Bronchial epithelial cell (primary cell): ENCODE measurements around the gene SPAG8. TPM values are rescaled to one million over a fixed set of nuclear protein-coding genes. Genes with fewer than 3 reads are reported as not detected.

Source experiments
- DNase-seq: peaks from one replicate; pipeline ENCODE4 v3.0.0-alpha.2; 2010; ENCODE audit warnings: low read depth
- FAIRE-seq: peaks from 2 replicates; lab custom pipeline; 2011; peaks lifted over from hg19 to GRCh38; lab: Jason Lieb, UNC
- H3K27me3 ChIP-seq: 2 replicates; pipeline ENCODE4 v1.5.1; 2011; ENCODE audit warnings: low read length; ENCODE audit not compliant: control insufficient read depth, insufficient read depth
- H3K36me3 ChIP-seq: 2 replicates; pipeline ENCODE4 v1.5.1; 2011; ENCODE audit warnings: low read length; ENCODE audit not compliant: control insufficient read depth, insufficient read depth
- H3K4me3 ChIP-seq: 2 replicates; pipeline ENCODE4 v1.5.1; 2011; ENCODE audit warnings: mild to moderate bottlenecking, low read depth, low read length, control low read depth
- CTCF ChIP-seq: IDR thresholded peaks from 2 replicates; pipeline ENCODE4 v1.5.1; 2011; ENCODE audit warnings: mild to moderate bottlenecking, moderate library complexity, low read length, control low read depth, inconsistent platforms; ENCODE audit not compliant: insufficient read depth, severe bottlenecking
- total RNA-seq: library from RNA; depleted of rRNA; stranded (reverse); fragments of >200 nt; gene quantifications from 2 replicates; pipeline ENCODE4 v1.2.1, GENCODE V29; 2014

Gene SPAG8
- total RNA-seq, 1 donor from 2014 or later, result 0.26 TPM

GRCh38 chr9:35763181-35763580 is 48.9 kb downstream of the SPAG8 start:
- Histone ChIP-seq H3K4me3 (no peak overlapping the region), H3K27me3 (no peaks in the 10 kb centered on the region), H3K36me3 (no peaks in the 10 kb centered on the region)
- no peak for DNase-seq
- TF ChIP-seq CTCF, result no peak
- FAIRE-seq, result no peak

DNA sequence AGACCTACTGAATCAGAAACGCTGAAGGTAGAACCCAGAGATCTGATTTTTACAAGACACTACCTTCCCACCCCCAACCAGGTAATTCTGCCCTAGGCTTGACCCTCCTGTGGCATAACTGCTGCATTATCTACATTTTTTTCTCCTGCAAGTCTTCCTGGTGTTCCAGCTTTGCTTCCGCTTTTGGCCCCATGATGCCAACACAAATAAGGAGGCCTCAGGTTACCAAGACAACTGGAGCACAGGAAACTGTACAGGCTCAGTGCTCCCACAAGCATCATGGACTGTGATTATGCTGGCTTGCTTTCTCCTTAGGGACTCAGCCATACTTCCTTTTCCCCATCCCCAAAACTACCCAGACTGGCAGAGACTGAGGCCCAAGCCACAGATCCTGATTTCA is 51.4 kb downstream of the SPAG8 start:
- no peaks in the 10 kb centered on the region for H3K27me3 ChIP-seq
- peak; percentile 36 for DNase-seq
- H3K36me3 ChIP-seq, result no peaks in the 10 kb centered on the region
- H3K4me3 ChIP-seq, result no peak overlapping the region
- TF ChIP-seq CTCF, result no peak
- FAIRE-seq, result no peak

- no peak for FAIRE-seq
- DNase-seq, result no peak
- Histone ChIP-seq H3K4me3 (no peak overlapping the region), H3K36me3 (no peaks in the 10 kb centered on the region), H3K27me3 (no peaks in the 10 kb centered on the region)
- no peak for TF ChIP-seq CTCF
Observed at GRCh38 chr9:35759795-35760194, 52.3 kb downstream of the SPAG8 start.

Other genes starting within 250 kb of the SPAG8 start
- 6.6 and 8.2 TPM in 2 replicates for gene TESK1, start 207.0 kb downstream of the SPAG8 start, total RNA-seq
- gene CD72, start 193.8 kb downstream of the SPAG8 start, total RNA-seq, result 0.79 and 0.90 TPM in 2 replicates
- gene SIT1, start 161.3 kb downstream of the SPAG8 start, total RNA-seq, result not detected in 2 replicates
- gene RMRP, start 154.2 kb downstream of the SPAG8 start, total RNA-seq, result 15,881 and 37,648 TPM in 2 replicates
- 11.4 and 13.7 TPM in 2 replicates for gene CCDC107, start 154.0 kb downstream of the SPAG8 start, total RNA-seq
- gene ARHGEF39, start 147.1 kb downstream of the SPAG8 start, total RNA-seq, result 0.13 and 0.79 TPM in 2 replicates
- 3.2 and 28.5 TPM in 2 replicates for gene CA9, start 138.3 kb downstream of the SPAG8 start, total RNA-seq
- 46.1 and 57.7 TPM in 2 replicates for gene TPM2, start 122.3 kb downstream of the SPAG8 start, total RNA-seq
- gene TLN1, start 80.1 kb downstream of the SPAG8 start, total RNA-seq, result 71.0 and 79.0 TPM in 2 replicates
- gene CREB3, start 79.6 kb downstream of the SPAG8 start, total RNA-seq, result 45.4 and 57.9 TPM in 2 replicates
- 34.8 and 37.9 TPM in 2 replicates for gene GBA2, start 63.0 kb downstream of the SPAG8 start, total RNA-seq
- 11.8 and 16.8 TPM in 2 replicates for gene RGP1, start 63.0 kb downstream of the SPAG8 start, total RNA-seq
- not detected in 2 replicates for gene MSMP, start 58.0 kb downstream of the SPAG8 start, total RNA-seq
- 5.0 and 7.9 TPM in 2 replicates for gene NPR2, start 20.7 kb downstream of the SPAG8 start, total RNA-seq
- gene HINT2, start 2.8 kb upstream of the SPAG8 start, total RNA-seq, result 22.6 and 22.7 TPM in 2 replicates
- gene FAM221B, start 16.5 kb upstream of the SPAG8 start, total RNA-seq, result not detected in 2 replicates
- 0.79 and 1.5 TPM in 2 replicates for gene TMEM8B, start 17.0 kb upstream of the SPAG8 start, total RNA-seq
- not detected in 2 replicates for gene OR13J1, start 58.1 kb upstream of the SPAG8 start, total RNA-seq
- 0.26 TPM in 1 of 2 replicates, not detected in the other for gene HRCT1, start 93.9 kb upstream of the SPAG8 start, total RNA-seq
- not detected in 2 replicates for gene SPAAR, start 97.2 kb upstream of the SPAG8 start, total RNA-seq
- not detected in 2 replicates for gene OR2S2, start 145.9 kb upstream of the SPAG8 start, total RNA-seq
- gene RECK, start 224.7 kb upstream of the SPAG8 start, total RNA-seq, result 1.3 and 1.4 TPM in 2 replicates